ENCODE results near the gene TNPO3. TPM values are rescaled to one million over a fixed set of nuclear protein-coding genes. Genes with fewer than 3 reads are reported as not detected.
"Not testable (repeated sequence)": the region's sequence is repeated elsewhere in the genome, so short reads cannot be mapped to it uniquely, and the experiment has no call there.

Gene TNPO3
- total RNA-seq, 1 donor from 2014 or later = 40.5 TPM

- DNase-seq (ENCODE audit: low read depth in 2 of 2) = peak in 1 of 2 donors; percentile 41
Measured at GRCh38 chr7:128963327-128963757, 91.6 kb downstream of the TNPO3 start.

- DNase-seq (ENCODE audit: low read depth in 2 of 2) = no peak
Measured at GRCh38 chr7:128962899-128963298, 92.0 kb downstream of the TNPO3 start.

GRCh38 chr7:128961030-128961659 is 93.8 kb downstream of the TNPO3 start:
- DNase-seq (ENCODE audit: low read depth in 2 of 2) = no peak

GRCh38 chr7:128959296-128959695 is 95.6 kb downstream of the TNPO3 start:
- DNase-seq (ENCODE audit: low read depth in 2 of 2) = no peak

- no peak for DNase-seq (ENCODE audit: low read depth in 2 of 2)
Measured at GRCh38 chr7:128955981-128956380, 98.9 kb downstream of the TNPO3 start.

- DNase-seq (ENCODE audit: low read depth in 2 of 2) = no peak
Measured at GRCh38 chr7:128954830-128955802, 99.8 kb downstream of the TNPO3 start.

GRCh38 chr7:128954150-128954549 is 100.8 kb downstream of the TNPO3 start:
- no peak for DNase-seq (ENCODE audit: low read depth in 2 of 2)

GRCh38 chr7:128951296-128951695 is 103.6 kb downstream of the TNPO3 start:
- DNase-seq (ENCODE audit: low read depth in 2 of 2) = no peak

- DNase-seq (ENCODE audit: low read depth in 2 of 2) = no peak
Measured at GRCh38 chr7:128948976-128949760, 105.7 kb downstream of the TNPO3 start.

- DNase-seq (ENCODE audit: low read depth in 2 of 2) = no peak
Measured at GRCh38 chr7:128948312-128948973, 106.5 kb downstream of the TNPO3 start.

GRCh38 chr7:128947854-128948253 is 107.1 kb downstream of the TNPO3 start:
- no peak for DNase-seq (ENCODE audit: low read depth in 2 of 2)

GRCh38 chr7:128946936-128947830 is 107.7 kb downstream of the TNPO3 start:
- no peak for DNase-seq (ENCODE audit: low read depth in 2 of 2)

- no peak for DNase-seq (ENCODE audit: low read depth in 2 of 2)
Measured at GRCh38 chr7:128945668-128946366, 109.1 kb downstream of the TNPO3 start.

GRCh38 chr7:128944487-128945236 is 110.2 kb downstream of the TNPO3 start:
- DNase-seq (ENCODE audit: low read depth in 2 of 2) = no peak

- not testable (repeated sequence) for DNase-seq (ENCODE audit: low read depth in 2 of 2)
Measured at GRCh38 chr7:128943251-128943650, 111.7 kb downstream of the TNPO3 start.

GRCh38 chr7:128941946-128942526 is 112.9 kb downstream of the TNPO3 start:
- DNase-seq (ENCODE audit: low read depth in 2 of 2) = no peak

GRCh38 chr7:128941323-128941890 is 113.5 kb downstream of the TNPO3 start:
- no peak for DNase-seq (ENCODE audit: low read depth in 2 of 2)

Data from lung microvascular endothelial cell (primary cell).